GM18508 (cell line): ENCODE measurements around the gene PPM1N.

Experiments
- ATAC-seq: cut with Tn5 transposase; IDR thresholded peaks from one replicate; pipeline ENCODE4 v1.9.1; 2021; ENCODE audit warnings: moderate number of reproducible peaks; ENCODE audit not compliant: insufficient read depth, unreplicated experiment

PPM1N gene

DNA sequence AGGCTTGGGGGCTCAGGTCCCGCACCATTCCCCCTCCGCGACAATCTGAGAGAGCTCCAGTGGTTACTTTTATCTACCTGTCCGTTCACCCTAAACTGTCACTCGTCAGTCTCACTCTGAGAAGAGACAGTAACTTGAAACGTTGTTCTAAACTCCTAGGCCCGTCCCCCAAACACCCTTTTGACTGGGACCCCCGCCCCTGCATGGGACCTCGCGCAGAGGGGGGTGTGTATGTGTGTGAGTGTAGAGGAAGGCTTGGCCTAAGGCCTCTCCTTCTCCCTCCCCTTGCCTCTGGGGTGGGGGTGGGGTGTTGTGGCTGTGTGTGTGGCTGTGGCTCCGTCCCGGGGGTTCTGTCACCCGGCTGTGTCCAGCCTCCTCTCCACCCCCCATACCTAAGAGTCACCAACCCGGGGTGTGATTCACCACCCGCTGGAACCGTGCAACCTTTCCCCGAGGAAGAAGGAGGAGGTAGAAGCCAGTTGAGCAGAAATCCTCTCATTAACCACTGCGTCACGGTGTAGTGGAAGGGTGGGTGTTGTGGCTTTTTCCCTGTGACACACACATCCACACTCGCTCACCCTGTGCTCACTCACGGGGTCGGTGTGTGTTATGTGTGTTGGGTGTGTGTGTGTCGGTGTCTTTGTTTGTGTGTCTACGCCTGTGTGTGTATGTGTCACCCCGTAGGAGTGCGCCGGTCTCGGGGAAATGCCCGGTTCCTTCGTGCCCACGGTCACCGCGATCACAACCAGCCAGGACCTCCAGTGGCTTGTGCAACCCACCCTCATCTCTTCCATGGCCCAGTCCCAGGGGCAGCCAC is 28.1 kb upstream of the PPM1N start:
- ATAC-seq = no peak

- no peak for ATAC-seq
These were observed 27.5 kb upstream of the PPM1N start for GRCh38 chr19:45470762-45471081.

GRCh38 chr19:45471111-45471930 is 26.9 kb upstream of the PPM1N start:
- ATAC-seq = no peak

- no peak for ATAC-seq
These were observed 26.2 kb upstream of the PPM1N start for GRCh38 chr19:45471931-45472562.

- ATAC-seq = no peak
These were observed 25.5 kb upstream of the PPM1N start for GRCh38 chr19:45472563-45473366.

- ATAC-seq = no peak
These were observed 24.9 kb upstream of the PPM1N start for GRCh38 chr19:45473367-45473681.

DNA sequence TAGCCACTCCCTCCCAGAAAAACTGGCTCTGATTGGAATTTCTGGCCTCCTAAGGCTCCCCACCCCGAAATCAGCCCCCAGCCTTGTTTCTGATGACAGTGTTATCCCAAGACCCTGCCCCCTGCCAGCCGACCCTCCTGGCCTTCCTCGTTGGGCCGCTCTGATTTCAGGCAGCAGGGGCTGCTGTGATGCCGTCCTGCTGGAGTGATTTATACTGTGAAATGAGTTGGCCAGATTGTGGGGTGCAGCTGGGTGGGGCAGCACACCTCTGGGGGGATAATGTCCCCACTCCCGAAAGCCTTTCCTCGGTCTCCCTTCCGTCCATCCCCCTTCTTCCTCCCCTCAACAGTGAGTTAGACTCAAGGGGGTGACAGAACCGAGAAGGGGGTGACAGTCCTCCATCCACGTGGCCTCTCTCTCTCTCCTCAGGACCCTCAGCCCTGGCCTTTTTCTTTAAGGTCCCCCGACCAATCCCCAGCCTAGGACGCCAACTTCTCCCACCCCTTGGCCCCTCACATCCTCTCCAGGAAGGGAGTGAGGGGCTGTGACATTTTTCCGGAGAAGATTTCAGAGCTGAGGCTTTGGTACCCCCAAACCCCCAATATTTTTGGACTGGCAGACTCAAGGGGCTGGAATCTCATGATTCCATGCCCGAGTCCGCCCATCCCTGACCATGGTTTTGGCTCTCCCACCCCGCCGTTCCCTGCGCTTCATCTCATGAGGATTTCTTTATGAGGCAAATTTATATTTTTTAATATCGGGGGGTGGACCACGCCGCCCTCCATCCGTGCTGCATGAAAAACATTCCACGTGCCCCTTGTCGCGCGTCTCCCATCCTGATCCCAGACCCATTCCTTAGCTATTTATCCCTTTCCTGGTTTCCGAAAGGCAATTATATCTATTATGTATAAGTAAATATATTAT is 24.3 kb upstream of the PPM1N start:
- no peak for ATAC-seq

GRCh38 chr19:45474606-45475521 is 23.4 kb upstream of the PPM1N start:
- no peak for ATAC-seq

GRCh38 chr19:45475537-45476291 is 22.5 kb upstream of the PPM1N start:
- ATAC-seq = no peak

DNA sequence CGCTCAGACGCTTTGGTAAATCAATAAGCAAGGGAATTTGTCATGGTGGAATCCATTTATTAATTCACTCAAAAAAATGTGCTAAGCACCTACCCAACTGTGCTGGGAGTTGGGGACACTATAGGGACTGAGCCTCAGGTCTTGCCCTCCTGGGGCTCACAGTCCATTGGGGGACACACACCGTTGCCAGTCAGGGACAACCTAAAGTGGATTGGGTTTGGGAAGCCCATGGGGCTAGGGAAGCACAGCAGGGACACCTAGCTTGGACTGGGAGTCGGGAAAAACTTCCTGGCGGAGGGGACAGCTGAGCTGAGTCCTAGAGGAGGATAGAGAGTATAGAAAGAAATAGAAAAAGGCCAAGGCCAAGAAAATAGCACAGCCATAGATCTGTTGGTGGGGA is 21.9 kb upstream of the PPM1N start:
- no peak for ATAC-seq

GRCh38 chr19:45477186-45477585 is 21.1 kb upstream of the PPM1N start:
- no peak for ATAC-seq

- ATAC-seq = no peak
These were observed 20.4 kb upstream of the PPM1N start for GRCh38 chr19:45477713-45478453.

DNA sequence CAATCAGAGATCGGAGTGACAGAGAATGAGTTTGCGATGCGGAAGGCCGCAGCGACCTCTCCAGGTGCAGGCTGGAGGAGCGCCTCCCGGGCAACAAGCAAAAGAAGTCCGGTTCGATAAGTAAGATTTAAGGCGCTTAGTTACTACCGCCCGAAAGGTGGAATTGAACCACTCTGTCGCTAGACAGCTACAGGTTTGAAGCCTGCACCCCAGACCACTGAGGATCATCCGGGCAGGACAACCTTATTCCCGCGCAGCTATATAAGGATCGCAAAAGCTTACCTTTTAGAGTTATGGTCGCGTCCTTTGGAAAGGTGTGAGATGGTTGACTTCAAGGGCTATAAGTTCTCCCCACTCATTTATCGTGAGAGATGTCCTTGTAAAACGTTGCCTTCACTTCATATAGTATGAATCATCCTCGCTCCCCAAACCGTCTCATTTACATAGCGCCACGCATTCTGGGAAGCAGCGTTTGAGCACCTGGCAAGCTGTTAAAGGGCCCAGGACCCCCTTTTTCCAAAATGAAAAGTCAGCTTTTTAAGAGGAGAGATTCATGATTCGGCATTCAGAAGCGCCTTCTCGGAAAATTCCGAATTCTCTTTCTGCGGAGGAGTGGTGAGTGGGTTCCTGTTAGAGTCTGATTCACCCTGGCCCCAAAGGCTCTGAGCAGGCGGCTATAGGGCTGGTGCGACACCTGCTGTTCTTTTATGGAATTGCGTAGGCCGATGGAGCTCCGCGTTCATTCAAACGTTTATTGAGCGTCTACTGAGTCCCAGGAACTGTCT is 19.6 kb upstream of the PPM1N start:
- peak; percentile 42 for ATAC-seq

DNA sequence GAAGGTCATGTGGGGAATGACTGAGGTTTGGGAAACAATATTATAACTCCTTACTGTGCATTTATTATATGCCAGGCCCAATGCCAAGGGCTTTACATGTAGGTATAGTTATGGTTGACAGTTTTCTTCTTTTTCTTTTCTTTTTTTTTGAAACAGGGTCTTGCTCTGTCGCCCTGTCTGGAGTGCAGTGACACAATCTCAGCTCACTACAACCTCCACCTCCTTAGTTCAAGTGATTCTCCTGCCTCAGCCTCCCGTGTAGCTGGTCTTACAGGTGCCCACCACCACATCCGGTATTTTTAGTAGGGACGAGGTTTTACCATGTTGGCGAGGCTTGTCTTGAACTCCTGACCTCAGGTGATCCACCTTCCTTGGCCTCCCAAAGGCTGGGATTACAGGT is 15.2 kb upstream of the PPM1N start:
- ATAC-seq = no peak

GRCh38 chr19:45484273-45484945 is 13.8 kb upstream of the PPM1N start:
- ATAC-seq = no peak
